Ishikawa (cell line): Measurements from ENCODE around the gene HSP90B1.

Experiments used
- CEBPB ChIP-seq: IDR thresholded peaks from 2 replicates; pipeline ENCODE4 v1.6.1; 2012
- CREB1 ChIP-seq: IDR thresholded peaks from 2 replicates; pipeline ENCODE4 v1.6.1; 2012; ENCODE audit warnings: low read depth
- EGR1 ChIP-seq: IDR thresholded peaks from 2 replicates; pipeline ENCODE4 v1.6.1; 2012
- EP300 ChIP-seq: IDR thresholded peaks from 2 replicates; pipeline ENCODE4 v1.6.1; 2012; ENCODE audit warnings: borderline replicate concordance
- FOXM1 ChIP-seq: IDR thresholded peaks from 2 replicates; pipeline ENCODE4 v1.6.1; 2012; ENCODE audit warnings: low read depth, borderline replicate concordance
- NFIC ChIP-seq: IDR thresholded peaks from 2 replicates; pipeline ENCODE4 v1.6.1; 2012
- RAD21 ChIP-seq: IDR thresholded peaks from 2 replicates; pipeline ENCODE4 v1.6.1; 2012; ENCODE audit warnings: low read depth
- TAF1 ChIP-seq: IDR thresholded peaks from 2 replicates; pipeline ENCODE4 v1.6.1; 2012; ENCODE audit warnings: low read depth, mild to moderate bottlenecking
- TCF12 ChIP-seq: IDR thresholded peaks from 2 replicates; pipeline ENCODE4 v1.6.1; 2012; ENCODE audit warnings: low read depth
- TEAD4 ChIP-seq: IDR thresholded peaks from 2 replicates; pipeline ENCODE4 v1.6.1; 2012
- YY1 ChIP-seq: IDR thresholded peaks from 2 replicates; pipeline ENCODE4 v1.6.1; 2012; ENCODE audit warnings: low read depth
- ZBTB7A ChIP-seq: IDR thresholded peaks from 2 replicates; pipeline ENCODE4 v1.6.1; 2012; ENCODE audit warnings: low read depth
- TF ChIP-seq, protein P1 (sequence below): IDR thresholded peaks from 2 replicates; pipeline ENCODE4 v1.6.1; 2012; ENCODE audit warnings: low read depth, mild to moderate bottlenecking
- TF ChIP-seq, protein P2 (sequence below): IDR thresholded peaks from 2 replicates; pipeline ENCODE4 v1.6.1; 2012
- TF ChIP-seq, protein P3 (sequence below): IDR thresholded peaks from 2 replicates; pipeline ENCODE4 v1.6.1; 2012

The HSP90B1 gene

DNA sequence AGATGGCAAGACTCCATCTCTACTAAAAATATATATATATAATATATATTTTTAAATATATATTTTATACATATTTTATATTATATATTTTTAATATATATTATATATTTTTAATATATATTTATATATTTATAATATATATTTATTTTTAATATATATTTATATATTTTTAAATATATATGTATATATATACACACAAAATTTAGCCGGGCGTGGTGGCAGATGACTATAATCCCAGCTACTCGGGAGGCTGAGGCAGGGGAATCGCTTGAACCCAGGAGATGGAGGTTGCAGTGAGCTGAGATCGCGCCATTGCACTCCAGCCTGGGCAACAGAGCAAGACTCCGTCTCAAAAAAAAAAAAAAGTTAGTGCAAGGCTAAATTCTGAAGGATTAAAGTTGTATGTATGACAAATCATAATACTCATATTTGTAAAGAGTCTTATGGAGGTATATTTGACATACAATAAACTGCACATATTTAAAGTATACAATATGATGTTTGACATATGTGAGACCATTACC, 27.7 kb downstream of the HSP90B1 start:
- TF ChIP-seq, protein P1, sequence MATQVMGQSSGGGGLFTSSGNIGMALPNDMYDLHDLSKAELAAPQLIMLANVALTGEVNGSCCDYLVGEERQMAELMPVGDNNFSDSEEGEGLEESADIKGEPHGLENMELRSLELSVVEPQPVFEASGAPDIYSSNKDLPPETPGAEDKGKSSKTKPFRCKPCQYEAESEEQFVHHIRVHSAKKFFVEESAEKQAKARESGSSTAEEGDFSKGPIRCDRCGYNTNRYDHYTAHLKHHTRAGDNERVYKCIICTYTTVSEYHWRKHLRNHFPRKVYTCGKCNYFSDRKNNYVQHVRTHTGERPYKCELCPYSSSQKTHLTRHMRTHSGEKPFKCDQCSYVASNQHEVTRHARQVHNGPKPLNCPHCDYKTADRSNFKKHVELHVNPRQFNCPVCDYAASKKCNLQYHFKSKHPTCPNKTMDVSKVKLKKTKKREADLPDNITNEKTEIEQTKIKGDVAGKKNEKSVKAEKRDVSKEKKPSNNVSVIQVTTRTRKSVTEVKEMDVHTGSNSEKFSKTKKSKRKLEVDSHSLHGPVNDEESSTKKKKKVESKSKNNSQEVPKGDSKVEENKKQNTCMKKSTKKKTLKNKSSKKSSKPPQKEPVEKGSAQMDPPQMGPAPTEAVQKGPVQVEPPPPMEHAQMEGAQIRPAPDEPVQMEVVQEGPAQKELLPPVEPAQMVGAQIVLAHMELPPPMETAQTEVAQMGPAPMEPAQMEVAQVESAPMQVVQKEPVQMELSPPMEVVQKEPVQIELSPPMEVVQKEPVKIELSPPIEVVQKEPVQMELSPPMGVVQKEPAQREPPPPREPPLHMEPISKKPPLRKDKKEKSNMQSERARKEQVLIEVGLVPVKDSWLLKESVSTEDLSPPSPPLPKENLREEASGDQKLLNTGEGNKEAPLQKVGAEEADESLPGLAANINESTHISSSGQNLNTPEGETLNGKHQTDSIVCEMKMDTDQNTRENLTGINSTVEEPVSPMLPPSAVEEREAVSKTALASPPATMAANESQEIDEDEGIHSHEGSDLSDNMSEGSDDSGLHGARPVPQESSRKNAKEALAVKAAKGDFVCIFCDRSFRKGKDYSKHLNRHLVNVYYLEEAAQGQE, result no peak
- TF ChIP-seq YY1 (no peak), EP300 (no peak), ZBTB7A (no peak)

DNA sequence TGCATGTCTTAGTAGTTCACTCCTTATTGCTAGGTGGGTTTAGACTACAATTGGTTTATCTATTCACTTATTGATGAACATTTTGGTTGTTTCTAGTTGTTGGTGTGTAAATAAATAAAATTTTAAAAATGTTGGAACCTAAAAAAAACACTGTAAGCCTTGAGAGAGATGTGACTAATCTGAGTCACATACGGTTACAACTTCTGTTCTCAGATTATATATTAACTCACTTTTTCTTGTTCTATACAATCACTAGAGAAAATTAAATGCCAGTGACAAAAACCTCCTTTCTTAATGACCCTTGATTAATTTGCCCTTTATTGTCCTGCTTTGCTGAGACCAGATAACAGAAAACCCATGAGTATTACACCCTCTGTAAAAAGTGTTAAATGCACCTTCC, 28.4 kb downstream of the HSP90B1 start:
- TF ChIP-seq EP300 (no peak), TEAD4 (no peak), CREB1 (no peak)

DNA sequence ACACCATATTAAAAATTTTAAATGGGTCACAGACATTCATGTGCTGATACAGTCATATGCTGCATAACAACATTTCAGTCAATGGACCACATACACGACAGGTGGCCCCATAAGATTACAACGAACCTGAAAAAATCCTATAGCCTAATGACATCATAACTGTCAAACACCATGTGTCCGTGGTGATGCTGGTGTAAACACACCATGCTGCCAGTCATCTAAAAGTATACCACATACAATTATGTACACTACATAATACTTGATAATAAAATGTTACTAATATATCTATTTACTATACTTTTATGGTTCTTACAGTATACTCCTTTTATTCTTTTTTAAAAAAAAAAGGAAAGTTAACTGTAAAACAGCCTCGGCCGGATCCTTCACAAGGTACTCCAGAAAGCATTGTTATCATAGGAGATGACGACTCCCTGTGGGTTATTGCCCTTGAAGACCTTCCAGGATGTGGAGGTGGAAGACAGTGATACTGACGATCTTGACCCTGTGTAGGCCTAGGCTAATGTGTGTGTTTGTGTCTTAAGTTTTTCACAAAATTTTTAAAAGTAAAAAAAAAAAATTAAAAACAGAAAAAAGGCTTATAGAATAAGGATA, 30.5 kb downstream of the HSP90B1 start:
- TF ChIP-seq CREB1 (no peak), EGR1 (no peak), CEBPB (no peak), EP300 (no peak)

DNA sequence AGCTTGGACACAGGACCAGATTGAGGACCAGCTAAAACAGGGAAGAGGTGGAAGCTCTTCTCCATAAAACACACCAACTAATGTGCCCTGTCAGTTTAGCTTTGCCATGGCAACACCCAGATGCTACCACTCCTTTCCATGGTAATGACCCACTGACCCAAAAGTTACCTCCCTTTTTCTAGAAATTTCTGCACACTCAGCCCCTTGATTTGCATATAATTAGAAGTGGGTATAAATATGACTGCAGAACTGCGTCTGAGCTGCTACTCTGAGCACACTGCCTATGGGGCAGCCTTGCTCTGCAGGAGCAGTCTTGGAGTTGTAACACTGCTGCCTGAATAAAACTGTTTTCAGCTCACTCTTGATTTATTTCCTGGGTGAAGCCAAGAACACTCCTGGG, 32.3 kb downstream of the HSP90B1 start:
- TF ChIP-seq RAD21 (no peak), CEBPB (no peak), EGR1 (no peak), TEAD4 (no peak), TAF1 (no peak), FOXM1 (no peak), EP300 (no peak), TCF12 (no peak), CREB1 (no peak)
- TF ChIP-seq, protein P2, sequence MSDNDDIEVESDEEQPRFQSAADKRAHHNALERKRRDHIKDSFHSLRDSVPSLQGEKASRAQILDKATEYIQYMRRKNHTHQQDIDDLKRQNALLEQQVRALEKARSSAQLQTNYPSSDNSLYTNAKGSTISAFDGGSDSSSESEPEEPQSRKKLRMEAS, result no peak
- TF ChIP-seq, protein P3, sequence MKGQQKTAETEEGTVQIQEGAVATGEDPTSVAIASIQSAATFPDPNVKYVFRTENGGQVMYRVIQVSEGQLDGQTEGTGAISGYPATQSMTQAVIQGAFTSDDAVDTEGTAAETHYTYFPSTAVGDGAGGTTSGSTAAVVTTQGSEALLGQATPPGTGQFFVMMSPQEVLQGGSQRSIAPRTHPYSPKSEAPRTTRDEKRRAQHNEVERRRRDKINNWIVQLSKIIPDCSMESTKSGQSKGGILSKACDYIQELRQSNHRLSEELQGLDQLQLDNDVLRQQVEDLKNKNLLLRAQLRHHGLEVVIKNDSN, result no peak
- TF ChIP-seq, protein P1, result no peak

DNA sequence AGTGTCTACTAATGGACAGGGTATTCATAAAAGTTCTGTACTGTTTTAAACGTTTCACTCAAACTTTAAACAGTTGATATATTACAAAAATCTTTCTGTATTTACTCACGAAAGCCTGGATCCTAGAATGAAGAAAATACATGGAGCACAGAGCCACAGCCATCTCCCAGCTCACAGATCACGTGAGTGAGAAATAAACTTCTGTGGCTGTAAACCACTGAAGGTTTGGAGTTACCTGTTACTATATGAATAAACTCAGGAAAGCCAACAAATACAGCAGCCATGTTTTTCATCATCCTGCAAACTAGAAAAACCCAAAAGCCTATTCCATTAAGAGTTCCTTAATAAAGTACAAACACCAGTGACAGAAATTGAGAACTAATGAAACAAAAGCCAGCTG, 34.6 kb downstream of the HSP90B1 start:
- TF ChIP-seq TEAD4, result no peak
- no peak for TF ChIP-seq TCF12
- TF ChIP-seq TAF1, result no peak
- TF ChIP-seq, protein P2, result no peak
- TF ChIP-seq FOXM1, result no peak
- no peak for TF ChIP-seq CREB1
- no peak for TF ChIP-seq EP300
- TF ChIP-seq, protein P3, result no peak
- no peak for TF ChIP-seq CEBPB
- no peak for TF ChIP-seq ZBTB7A
- no peak for TF ChIP-seq NFIC
- no peak for TF ChIP-seq RAD21

DNA sequence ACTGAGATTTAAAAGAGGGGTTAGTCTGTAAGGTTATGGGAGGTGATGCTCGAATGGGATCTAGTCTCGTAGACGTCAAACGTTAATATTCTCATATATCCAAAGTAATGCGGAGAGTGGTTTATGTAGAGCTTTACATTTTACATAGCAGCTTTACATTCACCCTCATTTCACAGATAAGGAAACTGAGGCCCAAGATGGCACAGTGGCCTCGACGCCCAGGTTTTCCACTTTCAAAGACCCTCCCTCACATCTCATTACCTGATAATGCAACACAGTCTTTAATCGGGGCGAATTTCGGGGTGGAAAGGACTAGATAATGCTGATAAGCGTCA, 35.0 kb downstream of the HSP90B1 start:
- TF ChIP-seq, protein P1, result no peak
- TF ChIP-seq ZBTB7A, result no peak
- no peak for TF ChIP-seq TCF12
- no peak; the same call in 1 of the 2 replicates for TF ChIP-seq EGR1
- TF ChIP-seq CEBPB, result no peak
- no peak; the same call in 1 of the 2 replicates for TF ChIP-seq EP300
- no peak for TF ChIP-seq TAF1
- no peak for TF ChIP-seq CREB1
- TF ChIP-seq FOXM1, result no peak
- no peak for TF ChIP-seq YY1
- TF ChIP-seq, protein P3, result no peak
- TF ChIP-seq RAD21, result no peak
- TF ChIP-seq TEAD4, result no peak
- TF ChIP-seq, protein P2, result no peak
- no peak for TF ChIP-seq NFIC
